Psoas muscle (tissue), 8 donors: ENCODE measurements around the gene KLK4. TPM values are rescaled to one million over a fixed set of nuclear protein-coding genes. Genes with fewer than 3 reads are reported as not detected.

Experiments
- ATAC-seq, 4 donors: fragments of 200-7000 bp; cut with Tn5 transposase; one replicate each; pipeline ENCODE4 v1.9.1; 2020; ENCODE audit warnings: moderate library complexity in 3 of 4, mild to moderate bottlenecking in 2 of 4
- DNase-seq, 2 donors: peaks; one replicate each; pipeline ENCODE4 v3.0.0-alpha.2; 2020
- H3K27ac ChIP-seq: fragments of 200-600 bp; one replicate; pipeline ENCODE4 v1.8.0; 2022
- H3K27me3 ChIP-seq, 3 donors: fragments of 200-600 bp in 1 of 3; one replicate each; pipeline versions ENCODE4 v1.6.1 to v1.8.0; 2013 to 2022; ENCODE audit warnings: low read length in 2 of 3, mild to moderate bottlenecking in 2 of 3, moderate library complexity in 1 of 3; ENCODE audit not compliant: insufficient read depth in 3 of 3
- H3K36me3 ChIP-seq, 2 donors: fragments of 200-600 bp in 1 of 2; one replicate each; pipeline versions ENCODE4 v1.6.1 to v1.8.0; 2013 to 2022; ENCODE audit warnings: low read depth in 1 of 2, mild to moderate bottlenecking in 1 of 2, moderate library complexity in 1 of 2; ENCODE audit not compliant: insufficient read depth in 1 of 2
- H3K4me1 ChIP-seq: fragments of 200-600 bp; one replicate; pipeline ENCODE4 v1.8.0; 2022
- H3K4me3 ChIP-seq: fragments of 200-600 bp; one replicate; pipeline ENCODE4 v1.8.0; 2022; ENCODE audit warnings: mild to moderate bottlenecking
- H3K9me3 ChIP-seq: fragments of 200-600 bp; one replicate; pipeline ENCODE4 v1.8.0; 2022
- CTCF ChIP-seq: fragments of 200-600 bp; IDR thresholded peaks from one replicate; pipeline ENCODE4 v1.8.0; 2022; ENCODE audit warnings: antibody characterized with exemption
- WGBS, 3 donors: extraction: QIAGEN DNeasy Blood & Tissue Kit; methylation state at CpG; one replicate each; pipeline versions ENCODE4 v1.1.6 to v1.1.7; 2013; 5-methylcytosine and 5-hydroxymethylcytosine counted together
- intact Hi-C, 2 donors: fragments of 100-400 bp; cut with DNase I; formaldehyde crosslinking; loops; one replicate each; pipeline versions ENCODE4 v1.11.0 to v1.14.2; 2022
- polyA plus RNA-seq, 3 donors: library from polyadenylated mRNA; stranded (reverse); fragments of 200-250 nt; gene quantifications; one replicate each; pipeline ENCODE4 v1.2.3, GENCODE V29; 2013
- total RNA-seq, 4 donors: library from RNA; stranded (reverse); fragmentation: NEBNext Ultra II Directional in 2 of 4; extraction: Animal tissue kit (Norgen Biotek cat#: 25700) in 2 of 4; gene quantifications; one replicate each; pipeline versions ENCODE4 v1.2.1 to v1.2.4, GENCODE V29; 2021 to 2023
- donor health status: healthy with polysubstance abuse.
- donor health status: DM: no; HTN: no; CAD: no; lungs with moderate emphysema.
- donor health status: Bipolar disorder and iron deficiency.
- donor health status: healthy.
- donor health status: DM: yes; HTN: yes; CAD: no.
- donor health status: DM: no; HTN: no; CAD: no.
- donor health status: DM: no; HTN: no; CAD: no.
- donor health status: DM: yes; HTN: yes; CAD: no.

KLK4 gene
- total and polyA plus RNA-seq, 7 donors, result not detected

DNA sequence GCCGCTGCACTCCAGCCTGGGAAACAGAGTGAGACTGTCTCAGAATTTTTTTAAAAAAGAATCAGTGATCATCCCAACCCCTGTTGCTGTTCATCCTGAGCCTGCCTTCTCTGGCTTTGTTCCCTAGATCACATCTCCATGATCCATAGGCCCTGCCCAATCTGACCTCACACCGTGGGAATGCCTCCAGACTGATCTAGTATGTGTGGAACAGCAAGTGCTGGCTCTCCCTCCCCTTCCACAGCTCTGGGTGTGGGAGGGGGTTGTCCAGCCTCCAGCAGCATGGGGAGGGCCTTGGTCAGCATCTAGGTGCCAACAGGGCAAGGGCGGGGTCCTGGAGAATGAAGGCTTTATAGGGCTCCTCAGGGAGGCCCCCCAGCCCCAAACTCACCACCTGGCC, 38.1 kb downstream of the KLK4 start, which contains the start of gene KLK2:
Gene KLK2, plus strand, starts transcription at position 384 of the 400 bp plus-strand sequence. CDS start 35 bp downstream, outside the sequence.
- DNase-seq, result no peak
- no peak within 1 kb of the TSS for H3K4me3 ChIP-seq
- intact Hi-C loops, result no loop called here
- no peak for TF ChIP-seq CTCF
- WGBS, 3 donors, result 49 to 61% (median 57%) methylated on average over 3 of the region's 3 CpGs
- no peaks in the 10 kb centered on the region for H3K36me3 ChIP-seq
- H3K9me3 ChIP-seq, result no peaks in the 10 kb centered on the region
- H3K27me3 ChIP-seq, result peaks cover 0 to 19% (median 3%) of the 10 kb centered on the region in 3 donors
- no peak for ATAC-seq
- no peaks in the 10 kb centered on the region for H3K4me1 ChIP-seq
- H3K27ac ChIP-seq, result no peak within 1 kb of the TSS

DNA sequence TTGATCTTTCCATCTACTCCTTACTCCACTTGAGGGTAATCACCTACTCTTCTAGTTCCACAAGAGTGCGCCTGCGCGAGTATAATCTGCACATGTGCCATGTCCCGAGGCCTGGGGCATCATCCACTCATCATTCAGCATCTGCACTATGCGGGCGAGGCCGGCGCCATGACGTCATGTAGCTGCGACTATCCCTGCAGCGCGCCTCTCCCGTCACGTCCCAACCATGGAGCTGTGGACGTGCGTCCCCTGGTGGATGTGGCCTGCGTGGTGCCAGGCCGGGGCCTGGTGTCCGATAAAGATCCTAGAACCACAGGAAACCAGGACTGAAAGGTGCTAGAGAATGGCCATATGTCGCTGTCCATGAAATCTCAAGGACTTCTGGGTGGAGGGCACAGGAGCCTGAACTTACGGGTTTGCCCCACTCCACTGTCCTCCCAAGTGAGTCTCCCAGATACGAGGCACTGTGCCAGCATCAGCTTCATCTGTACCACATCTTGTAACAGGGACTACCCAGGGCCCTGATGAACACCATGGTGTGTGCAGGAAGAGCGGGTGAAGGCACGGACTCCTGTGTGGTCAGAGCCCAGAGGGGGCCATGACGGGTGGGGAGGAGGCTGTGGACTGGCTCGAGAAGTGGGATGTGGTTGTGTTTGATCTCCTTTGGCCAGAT, 40.6 kb downstream of the KLK4 start:
- H3K27me3 ChIP-seq, result peaks cover 4 to 18% (median 6%) of the 10 kb centered on the region in 3 donors
- H3K4me3 ChIP-seq, result no peak overlapping the region
- WGBS, 3 donors, result 56 to 69% (median 66%) methylated on average over 25 to 26 of the region's 26 CpGs
- H3K4me1 ChIP-seq, result no peaks in the 10 kb centered on the region
- no peak for ATAC-seq
- intact Hi-C loops, result no loop called here
- H3K36me3 ChIP-seq, result no peaks in the 10 kb centered on the region
- no peaks in the 10 kb centered on the region for H3K9me3 ChIP-seq
- DNase-seq, result no peak
- no peak overlapping the region for H3K27ac ChIP-seq
- no peak for TF ChIP-seq CTCF

GRCh38 chr19:50869479-50869878, 41.7 kb downstream of the KLK4 start:
- H3K27me3 ChIP-seq, result peaks cover 3 to 10% (median 6%) of the 10 kb centered on the region in 3 donors
- H3K4me1 ChIP-seq, result no peaks in the 10 kb centered on the region
- no peak overlapping the region for H3K27ac ChIP-seq
- WGBS, 3 donors, result 76 to 88% (median 77%) methylated on average over 4 of the region's 4 CpGs
- DNase-seq (no peak), ATAC-seq (no peak)
- no peaks in the 10 kb centered on the region for H3K9me3 ChIP-seq
- H3K4me3 ChIP-seq, result no peak overlapping the region
- intact Hi-C loops, result no loop called here
- TF ChIP-seq CTCF, result no peak
- no peaks in the 10 kb centered on the region for H3K36me3 ChIP-seq

DNA sequence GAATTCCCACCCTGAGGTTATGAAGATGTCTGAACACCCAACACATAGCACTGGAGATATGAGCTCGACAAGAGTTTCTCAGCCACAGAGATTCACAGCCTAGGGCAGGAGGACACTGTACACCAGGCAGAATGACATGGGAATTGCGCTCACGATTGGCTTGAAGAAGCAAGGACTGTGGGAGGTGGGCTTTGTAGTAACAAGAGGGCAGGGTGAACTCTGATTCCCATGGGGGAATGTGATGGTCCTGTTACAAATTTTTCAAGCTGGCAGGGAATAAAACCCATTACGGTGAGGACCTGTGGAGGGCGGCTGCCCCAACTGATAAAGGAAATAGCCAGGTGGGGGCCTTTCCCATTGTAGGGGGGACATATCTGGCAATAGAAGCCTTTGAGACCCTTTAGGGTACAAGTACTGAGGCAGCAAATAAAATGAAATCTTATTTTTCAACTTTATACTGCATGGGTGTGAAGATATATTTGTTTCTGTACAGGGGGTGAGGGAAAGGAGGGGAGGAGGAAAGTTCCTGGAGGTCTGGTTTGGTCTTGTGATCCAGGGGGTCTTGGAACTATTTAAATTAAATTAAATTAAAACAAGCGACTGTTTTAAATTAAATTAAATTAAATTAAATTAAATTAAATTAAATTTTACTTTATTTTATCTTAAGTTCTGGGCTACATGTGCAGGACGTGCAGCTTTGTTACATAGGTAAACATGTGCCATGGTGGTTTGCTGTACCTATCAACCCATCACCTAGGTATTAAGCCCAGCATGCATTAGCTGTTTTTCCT, 49.5 kb downstream of the KLK4 start:
- Histone ChIP-seq H3K4me1 (no peaks in the 10 kb centered on the region), H3K4me3 (no peak overlapping the region), H3K27ac (no peak overlapping the region), H3K27me3 (peaks cover 0 to 14% (median 11%) of the 10 kb centered on the region in 3 donors), H3K9me3 (no peaks in the 10 kb centered on the region), H3K36me3 (no peaks in the 10 kb centered on the region)
- WGBS, 3 donors, result 63 to 78% (median 67%) methylated on average over 7 of the region's 7 CpGs
- ATAC-seq (no peak), DNase-seq (no peak)
- no peak for TF ChIP-seq CTCF
- intact Hi-C loops, result no loop called here
